Hepatocyte (in vitro differentiated cells): Measurements from ENCODE around the gene ZBTB20. TPM values are rescaled to one million over a fixed set of nuclear protein-coding genes. Genes with fewer than 3 reads are reported as not detected.

Experiments used
- DNase-seq: peaks from one replicate; pipeline ENCODE4 v3.0.0-alpha.2; 2016; ENCODE audit warnings: low spot score
- H2AFZ ChIP-seq: fragments of 200-600 bp; sonication (generic); 2 replicates; pipeline ENCODE4 v1.6.0; 2016; ENCODE audit warnings: antibody characterized with exemption, mild to moderate bottlenecking
- H3K27ac ChIP-seq: fragments of 200-600 bp; sonication (generic); 2 replicates; pipeline ENCODE4 v1.5.1; 2016; ENCODE audit warnings: mild to moderate bottlenecking
- H3K27me3 ChIP-seq: fragments of 200-600 bp; sonication (generic); 2 replicates; pipeline ENCODE4 v1.6.1; 2016
- H3K36me3 ChIP-seq: fragments of 200-600 bp; sonication (generic); replicated peaks from 2 replicates; pipeline ENCODE4 v1.5.1; 2016; ENCODE audit warnings: low read depth; ENCODE audit not compliant: insufficient read depth
- H3K4me1 ChIP-seq: fragments of 200-600 bp; sonication (generic); 2 replicates; pipeline ENCODE4 v1.5.1; 2016; ENCODE audit warnings: mild to moderate bottlenecking, moderate library complexity; ENCODE audit not compliant: insufficient read depth
- H3K4me2 ChIP-seq: fragments of 200-600 bp; sonication (generic); 2 replicates; pipeline ENCODE4 v1.6.0; 2016
- H3K4me3 ChIP-seq: fragments of 200-600 bp; sonication (generic); 2 replicates; pipeline ENCODE4 v1.5.1; 2016; ENCODE audit warnings: mild to moderate bottlenecking
- H3K79me2 ChIP-seq: fragments of 200-600 bp; sonication (generic); 2 replicates; pipeline ENCODE4 v1.6.0; 2017; ENCODE audit warnings: mild to moderate bottlenecking
- H3K9me2 ChIP-seq: fragments of 200-600 bp; sonication (generic); replicated peaks from 2 replicates; pipeline ENCODE4 v1.6.0; 2017; ENCODE audit warnings: mild to moderate bottlenecking; ENCODE audit not compliant: insufficient read depth
- H3K9me3 ChIP-seq: fragments of 200-600 bp; sonication (generic); 2 replicates; pipeline ENCODE4 v1.5.1; 2016; ENCODE audit warnings: low read depth, mild to moderate bottlenecking
- H4K20me1 ChIP-seq: fragments of 200-600 bp; sonication (generic); 2 replicates; pipeline ENCODE4 v1.6.0; 2016; ENCODE audit warnings: mild to moderate bottlenecking; ENCODE audit not compliant: insufficient read depth, poor library complexity, severe bottlenecking
- EZH2 ChIP-seq: fragments of 200-600 bp; sonication (generic); IDR thresholded peaks from 2 replicates; pipeline ENCODE4 v1.6.1; 2016; ENCODE audit warnings: antibody characterized with exemption, mild to moderate bottlenecking, borderline replicate concordance
- EZH2phosphoT487 ChIP-seq: fragments of 200-600 bp; sonication (generic); IDR thresholded peaks from one replicate; pipeline ENCODE4 v1.6.1; 2018; ENCODE audit warnings: antibody characterized with exemption, mild to moderate bottlenecking, low read depth, moderate library complexity; ENCODE audit not compliant: unreplicated experiment, severe bottlenecking
- WGBS: methylation state at CpG from one replicate; pipeline ENCODE4 v1.1.6; 2016; ENCODE audit warnings: low lambda C conversion rate; ENCODE audit errors: missing lambda C conversion rate; 5-methylcytosine and 5-hydroxymethylcytosine counted together
- polyA plus RNA-seq: library from polyadenylated mRNA; unstranded; fragments of >200 nt; fragmentation: Nextera tagmentation; extraction: Ambion mirVana; gene quantifications from 2 replicates; pipeline ENCODE4 v1.2.1, GENCODE V29; 2016
- total RNA-seq: library from RNA; depleted of rRNA; stranded (reverse); fragments of >200 nt; gene quantifications from 2 replicates; pipeline ENCODE4 v1.2.3, GENCODE V29; 2014
- TF ChIP-seq, protein P1 (sequence below): fragments of 200-600 bp; sonication (generic); IDR thresholded peaks from 2 replicates; pipeline ENCODE4 v1.5.1; 2016; ENCODE audit warnings: antibody characterized with exemption, mild to moderate bottlenecking; ENCODE audit not compliant: poor library complexity

ZBTB20 gene
- total and polyA plus RNA-seq, 2 experiments from 2014 or later: 25.8 to 28.0 TPM

DNA sequence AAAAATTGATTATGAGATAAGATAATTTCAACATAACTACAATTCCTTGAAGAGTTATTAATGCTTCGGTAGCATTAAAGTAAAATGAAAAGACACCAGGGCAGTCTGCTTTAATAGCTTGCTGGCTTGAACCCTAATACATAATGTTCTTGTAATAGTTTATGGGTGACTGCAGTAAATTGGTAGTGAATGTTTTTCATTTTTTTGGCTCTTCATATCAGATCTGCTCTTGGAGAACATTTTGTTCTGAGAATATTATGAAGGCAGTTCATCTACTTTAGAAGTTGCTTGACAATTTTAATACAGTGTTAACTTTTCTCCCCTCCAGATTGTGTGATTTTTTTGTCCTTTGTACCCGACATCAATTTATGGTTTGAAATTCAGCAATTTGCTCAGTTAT is 128.4 kb downstream of the ZBTB20 start:
- H3K79me2 ChIP-seq: no peaks in the 10 kb centered on the region
- H3K4me1 ChIP-seq: peaks cover 13% of the 10 kb centered on the region
- no peak overlapping the region for H3K4me2 ChIP-seq
- no peak for DNase-seq
- WGBS: 80% methylated on average over 2 of the region's 2 CpGs
- H3K4me3 ChIP-seq: no peak overlapping the region
- no peak overlapping the region for H3K27ac ChIP-seq
- H3K36me3 ChIP-seq: peaks cover 5% of the 10 kb centered on the region
- no peak overlapping the region for H2AFZ ChIP-seq
- H3K9me2 ChIP-seq: no peaks in the 10 kb centered on the region
- no peak for TF ChIP-seq EZH2phosphoT487
- TF ChIP-seq, protein P1, sequence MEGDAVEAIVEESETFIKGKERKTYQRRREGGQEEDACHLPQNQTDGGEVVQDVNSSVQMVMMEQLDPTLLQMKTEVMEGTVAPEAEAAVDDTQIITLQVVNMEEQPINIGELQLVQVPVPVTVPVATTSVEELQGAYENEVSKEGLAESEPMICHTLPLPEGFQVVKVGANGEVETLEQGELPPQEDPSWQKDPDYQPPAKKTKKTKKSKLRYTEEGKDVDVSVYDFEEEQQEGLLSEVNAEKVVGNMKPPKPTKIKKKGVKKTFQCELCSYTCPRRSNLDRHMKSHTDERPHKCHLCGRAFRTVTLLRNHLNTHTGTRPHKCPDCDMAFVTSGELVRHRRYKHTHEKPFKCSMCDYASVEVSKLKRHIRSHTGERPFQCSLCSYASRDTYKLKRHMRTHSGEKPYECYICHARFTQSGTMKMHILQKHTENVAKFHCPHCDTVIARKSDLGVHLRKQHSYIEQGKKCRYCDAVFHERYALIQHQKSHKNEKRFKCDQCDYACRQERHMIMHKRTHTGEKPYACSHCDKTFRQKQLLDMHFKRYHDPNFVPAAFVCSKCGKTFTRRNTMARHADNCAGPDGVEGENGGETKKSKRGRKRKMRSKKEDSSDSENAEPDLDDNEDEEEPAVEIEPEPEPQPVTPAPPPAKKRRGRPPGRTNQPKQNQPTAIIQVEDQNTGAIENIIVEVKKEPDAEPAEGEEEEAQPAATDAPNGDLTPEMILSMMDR: no peak
- TF ChIP-seq EZH2: no peak
- H4K20me1 ChIP-seq: no peaks in the 10 kb centered on the region
- no peaks in the 10 kb centered on the region for H3K27me3 ChIP-seq
- H3K9me3 ChIP-seq: no peaks in the 10 kb centered on the region

DNA sequence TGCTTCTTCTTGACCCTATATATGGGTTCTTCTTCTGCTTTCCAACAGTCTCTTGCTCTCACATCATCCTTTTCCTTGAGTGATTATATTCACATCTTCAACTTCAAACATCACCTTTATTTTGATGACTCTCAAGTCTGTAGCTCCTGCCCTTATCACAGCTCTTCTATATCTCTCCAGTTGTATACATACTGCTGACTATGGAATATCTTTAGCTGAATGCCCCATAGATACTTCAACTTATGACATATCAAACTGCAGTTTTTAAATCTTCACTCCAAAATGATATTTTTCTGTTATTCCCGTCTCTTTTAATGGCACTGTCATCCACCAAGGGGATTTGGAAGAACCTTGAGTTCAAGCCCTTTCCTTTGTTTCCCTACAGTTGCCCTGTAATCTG is 139.1 kb downstream of the ZBTB20 start:
- no peak for TF ChIP-seq EZH2
- TF ChIP-seq EZH2phosphoT487: no peak
- TF ChIP-seq, protein P1: no peak

DNA sequence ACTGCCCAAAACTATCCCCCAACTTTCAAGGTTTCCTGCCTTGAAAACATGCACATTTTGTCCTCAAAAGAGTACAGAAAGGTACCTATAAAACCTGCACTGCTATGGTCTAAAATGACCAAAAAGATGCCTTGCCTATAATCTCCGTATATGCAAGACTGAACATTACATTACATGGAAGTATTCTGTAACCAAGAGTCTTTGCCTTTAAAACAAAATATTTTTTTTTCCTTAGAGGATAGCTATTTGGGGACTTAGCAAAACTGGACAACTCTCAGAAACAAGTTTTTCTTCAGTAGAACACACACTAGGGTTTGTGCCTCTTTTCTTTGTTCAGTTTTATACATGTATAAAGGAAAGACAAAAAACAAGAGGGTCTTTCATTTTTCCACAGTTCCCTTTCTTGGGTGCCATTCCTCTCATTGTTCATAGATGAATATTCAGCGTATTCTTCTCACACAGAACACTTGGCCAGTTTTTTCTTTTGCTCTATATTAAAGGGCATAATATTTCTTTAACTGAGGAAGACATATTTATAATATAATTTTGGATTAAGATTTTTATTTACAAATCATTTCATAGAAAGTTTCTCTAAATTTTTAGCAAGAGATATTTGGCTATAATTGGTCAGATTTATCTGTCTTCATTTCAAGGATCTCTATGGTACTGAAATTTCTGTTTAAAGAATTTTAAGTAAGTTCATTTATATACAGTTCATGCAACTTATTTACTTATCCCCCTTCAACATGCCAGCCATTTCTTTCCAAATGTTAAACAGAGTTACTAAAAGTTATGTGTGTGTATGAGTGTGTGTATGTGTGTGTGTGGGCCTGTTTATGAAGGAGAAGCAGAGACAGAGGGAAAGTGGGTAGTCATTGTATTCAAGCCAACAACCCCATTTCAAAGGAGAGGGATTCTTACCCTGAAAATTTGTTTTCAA is 142.6 kb downstream of the ZBTB20 start:
- Histone ChIP-seq H3K79me2 (no peaks in the 10 kb centered on the region), H3K9me2 (no peaks in the 10 kb centered on the region), H2AFZ (no peak overlapping the region), H4K20me1 (no peaks in the 10 kb centered on the region), H3K36me3 (no peaks in the 10 kb centered on the region), H3K4me1 (no peaks in the 10 kb centered on the region), H3K4me3 (no peak overlapping the region), H3K9me3 (no peaks in the 10 kb centered on the region), H3K27me3 (no peaks in the 10 kb centered on the region), H3K27ac (no peak overlapping the region), H3K4me2 (no peak overlapping the region)
- TF ChIP-seq, protein P1: no peak
- no peak for DNase-seq
- WGBS: 92% methylated on average over 2 of the region's 2 CpGs

More for the DNA sequence above, 139.1 kb downstream of the ZBTB20 start:
- no peaks in the 10 kb centered on the region for H3K4me1 ChIP-seq
- no peaks in the 10 kb centered on the region for H3K79me2 ChIP-seq
- no peak overlapping the region for H3K4me3 ChIP-seq
- no peaks in the 10 kb centered on the region for H3K9me2 ChIP-seq
- H2AFZ ChIP-seq: no peak overlapping the region
- WGBS: 92% methylated on average over 1 of the region's 1 CpG
- no peaks in the 10 kb centered on the region for H4K20me1 ChIP-seq
- H3K4me2 ChIP-seq: no peak overlapping the region
- H3K36me3 ChIP-seq: no peaks in the 10 kb centered on the region
- H3K9me3 ChIP-seq: no peaks in the 10 kb centered on the region
- H3K27ac ChIP-seq: no peak overlapping the region
- H3K27me3 ChIP-seq: no peaks in the 10 kb centered on the region
- DNase-seq: no peak
